Astrocyte (in vitro differentiated cells and primary cell): Measurements from ENCODE around the gene HTR1A.

Experiments used
- EZH2 ChIP-seq: IDR thresholded peaks from 2 replicates; pipeline ENCODE4 v1.6.1; 2012; ENCODE audit warnings: mild to moderate bottlenecking, low read length, inconsistent platforms; ENCODE audit not compliant: insufficient read depth
- TF ChIP-seq, protein P1 (sequence below): IDR thresholded peaks from 2 replicates; pipeline ENCODE4 v1.5.1; 2011; ENCODE audit warnings: low read depth, mild to moderate bottlenecking, inconsistent platforms, low read length, moderate library complexity; ENCODE audit not compliant: insufficient read depth

GRCh38 chr5:63960646-63961045 is 1.6 kb downstream of the HTR1A start:
- no peak for TF ChIP-seq EZH2
- TF ChIP-seq, protein P1, sequence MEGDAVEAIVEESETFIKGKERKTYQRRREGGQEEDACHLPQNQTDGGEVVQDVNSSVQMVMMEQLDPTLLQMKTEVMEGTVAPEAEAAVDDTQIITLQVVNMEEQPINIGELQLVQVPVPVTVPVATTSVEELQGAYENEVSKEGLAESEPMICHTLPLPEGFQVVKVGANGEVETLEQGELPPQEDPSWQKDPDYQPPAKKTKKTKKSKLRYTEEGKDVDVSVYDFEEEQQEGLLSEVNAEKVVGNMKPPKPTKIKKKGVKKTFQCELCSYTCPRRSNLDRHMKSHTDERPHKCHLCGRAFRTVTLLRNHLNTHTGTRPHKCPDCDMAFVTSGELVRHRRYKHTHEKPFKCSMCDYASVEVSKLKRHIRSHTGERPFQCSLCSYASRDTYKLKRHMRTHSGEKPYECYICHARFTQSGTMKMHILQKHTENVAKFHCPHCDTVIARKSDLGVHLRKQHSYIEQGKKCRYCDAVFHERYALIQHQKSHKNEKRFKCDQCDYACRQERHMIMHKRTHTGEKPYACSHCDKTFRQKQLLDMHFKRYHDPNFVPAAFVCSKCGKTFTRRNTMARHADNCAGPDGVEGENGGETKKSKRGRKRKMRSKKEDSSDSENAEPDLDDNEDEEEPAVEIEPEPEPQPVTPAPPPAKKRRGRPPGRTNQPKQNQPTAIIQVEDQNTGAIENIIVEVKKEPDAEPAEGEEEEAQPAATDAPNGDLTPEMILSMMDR, result no peak
